Colon (tissue), 2 donors: ENCODE data around the gene SCYL2.
A peak's percentile ranks its signal among the peaks of the same experiment; 100 is the strongest.
"Not testable (repeated sequence)": the region's sequence is repeated elsewhere in the genome, so short reads cannot be mapped to it uniquely, and the experiment has no call there.

Source experiments
- FAIRE-seq: peaks from 2 replicates; lab custom pipeline; 2012; peaks lifted over from hg19 to GRCh38; lab: Jason Lieb, UNC
- donor health status: control.
- donor health status: control.

Gene SCYL2

DNA sequence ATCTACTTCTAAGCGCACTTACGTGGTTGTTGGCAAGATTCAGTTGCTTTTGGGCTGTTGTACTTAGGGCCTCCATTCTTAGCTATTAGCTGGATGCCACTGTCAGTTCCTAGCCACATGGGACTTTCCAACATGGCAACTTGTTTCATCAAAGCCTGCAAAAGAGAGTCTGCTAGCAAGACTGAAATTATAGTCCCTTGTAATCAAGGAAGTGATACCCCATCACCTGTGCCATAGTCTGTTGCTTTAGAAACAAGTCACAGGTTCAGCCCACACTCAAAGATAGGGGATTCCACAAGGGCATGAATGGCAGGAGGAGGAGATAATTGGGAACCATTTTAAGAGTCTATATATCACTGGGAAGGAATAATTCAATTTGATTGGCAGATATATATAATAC lies 62.8 kb downstream of the SCYL2 start:
- FAIRE-seq: no peak

DNA sequence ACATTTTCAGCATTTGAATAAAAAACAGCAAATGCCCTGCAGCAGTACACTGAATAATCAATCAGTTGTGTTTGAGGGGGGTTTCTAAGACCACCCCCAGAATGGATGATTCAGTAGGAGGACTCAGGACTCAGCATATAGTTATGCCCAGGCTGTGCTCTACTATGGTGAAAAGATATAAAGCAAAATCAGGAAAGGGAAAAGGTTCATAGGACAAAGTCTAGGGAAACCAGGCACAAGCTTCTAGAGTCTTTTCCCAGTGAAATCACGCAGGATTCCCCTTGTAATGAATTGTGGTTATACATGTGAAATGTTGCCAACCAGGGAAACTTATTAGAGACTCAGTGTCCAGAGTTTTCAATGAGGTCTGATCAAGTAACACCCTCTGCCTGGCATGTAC lies 64.9 kb downstream of the SCYL2 start:
- FAIRE-seq: no peak

DNA sequence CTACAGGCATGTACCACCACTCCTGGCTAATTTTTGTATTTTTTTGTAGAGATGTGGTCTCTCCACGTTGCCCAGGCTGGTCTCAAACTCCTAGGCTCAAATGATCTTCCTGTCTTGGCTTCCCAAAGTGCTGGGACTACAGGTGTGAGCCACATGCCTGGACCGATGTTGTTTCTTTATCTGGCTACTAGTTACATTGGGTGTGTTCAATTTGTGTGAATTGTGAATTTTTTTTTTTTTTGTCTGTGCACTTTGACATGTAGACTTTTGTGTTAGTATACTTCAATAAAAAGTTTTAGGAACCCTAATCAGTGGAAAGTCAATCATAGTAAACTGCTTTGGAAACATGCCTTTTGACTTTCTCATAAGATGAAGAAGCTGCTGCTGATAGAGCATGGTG lies 65.9 kb downstream of the SCYL2 start:
- FAIRE-seq: no peak

- no peak for FAIRE-seq
These were observed 70.3 kb downstream of the SCYL2 start for GRCh38 chr12:100337299-100337698.

DNA sequence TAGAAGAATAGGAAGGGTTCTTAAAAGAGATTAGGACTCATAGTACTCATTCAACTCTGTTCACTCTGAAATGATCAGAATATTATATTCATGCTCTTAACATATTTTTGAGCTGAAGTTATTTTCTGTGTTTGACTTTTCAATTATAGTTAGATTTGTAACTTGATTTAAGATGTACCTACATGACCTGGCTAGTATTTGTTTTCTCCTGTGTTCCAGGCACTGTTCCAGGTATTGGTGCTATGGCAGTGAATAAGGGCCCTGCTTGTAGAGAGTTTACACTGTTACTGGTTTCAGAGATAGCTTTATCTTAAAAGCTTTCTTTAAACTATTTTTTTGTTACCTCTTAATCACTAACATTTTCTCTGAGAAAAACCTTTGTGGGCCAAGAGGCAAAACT lies 70.8 kb downstream of the SCYL2 start:
- FAIRE-seq: peak; percentile 73

DNA sequence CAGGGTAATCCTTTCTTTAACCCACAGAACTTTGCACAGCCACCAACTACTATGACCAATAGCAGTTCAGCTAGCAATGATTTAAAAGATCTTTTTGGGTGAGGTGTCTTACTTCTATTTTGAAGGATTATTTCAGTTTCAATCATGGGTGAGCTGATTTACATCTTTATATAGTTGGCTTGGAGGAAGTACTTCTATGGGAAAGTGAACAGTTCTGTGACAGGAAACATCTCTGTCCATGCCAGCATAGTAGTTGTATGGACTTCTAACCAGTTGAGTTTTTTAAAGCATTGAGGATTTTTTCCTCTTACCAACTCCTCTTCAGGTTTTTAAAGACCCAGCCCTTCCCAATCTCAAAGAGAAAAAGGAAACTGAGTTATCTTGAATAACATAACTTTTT lies 72.1 kb downstream of the SCYL2 start:
- no peak for FAIRE-seq

- not testable (repeated sequence) for FAIRE-seq
These were observed 75.9 kb downstream of the SCYL2 start for GRCh38 chr12:100342897-100343296.

GRCh38 chr12:100344351-100344750 lies 77.4 kb downstream of the SCYL2 start:
- FAIRE-seq: not testable (repeated sequence)

DNA sequence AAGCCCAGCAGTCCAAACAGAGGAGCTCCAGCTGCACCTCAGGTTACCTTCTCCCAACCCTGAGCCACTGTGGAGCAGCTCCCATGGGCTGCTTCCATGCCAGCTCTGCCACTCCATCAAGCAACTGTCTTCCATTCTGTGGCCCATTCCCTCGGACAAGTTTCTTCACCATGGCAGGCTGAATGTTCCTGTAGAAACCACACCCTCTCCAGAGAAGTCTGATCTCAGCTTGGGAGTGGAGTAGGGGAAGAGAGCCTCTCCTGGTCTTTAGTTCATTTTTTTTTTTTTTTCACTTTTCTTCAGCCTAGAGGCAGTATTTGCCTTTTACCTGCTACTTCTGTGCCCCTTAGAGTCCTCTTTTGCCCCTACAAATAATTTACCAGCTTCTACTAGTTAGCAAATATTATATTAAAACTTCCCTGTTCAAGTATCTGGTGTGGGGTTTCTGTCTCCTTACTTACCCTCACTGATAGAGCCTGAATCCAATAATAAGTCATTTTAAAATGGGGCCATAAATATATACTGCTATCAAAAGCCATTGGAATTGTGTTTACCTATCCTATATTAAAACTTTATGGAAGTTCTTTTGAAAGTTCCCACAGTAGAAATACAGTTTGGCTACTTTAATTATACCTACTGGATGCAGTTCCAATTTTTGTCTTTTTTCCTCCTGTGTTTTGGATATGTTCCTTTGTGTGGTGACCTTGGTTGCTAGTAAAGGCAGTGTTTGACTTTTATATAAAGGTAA lies 78.2 kb downstream of the SCYL2 start:
- no peak for FAIRE-seq

DNA sequence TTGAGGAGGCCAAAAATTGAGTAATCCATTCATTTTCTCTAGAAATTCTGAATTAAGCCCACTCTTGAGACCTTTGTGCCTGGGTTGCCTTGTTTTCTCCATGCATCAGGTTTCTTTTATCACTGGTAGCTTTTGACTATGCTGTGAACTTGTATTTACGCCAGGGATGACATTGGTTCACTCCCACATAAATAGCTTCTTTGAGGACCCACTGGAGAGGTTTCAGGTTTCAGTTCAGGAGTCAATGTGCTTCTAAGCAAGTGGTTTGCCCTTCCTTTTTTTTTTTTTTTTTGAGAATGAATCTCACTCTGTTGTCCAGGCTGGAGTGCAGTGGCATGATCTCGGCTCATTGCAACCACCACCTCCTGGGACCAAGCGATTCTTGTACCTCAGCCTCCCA lies 79.7 kb downstream of the SCYL2 start:
- FAIRE-seq: no peak

DNA sequence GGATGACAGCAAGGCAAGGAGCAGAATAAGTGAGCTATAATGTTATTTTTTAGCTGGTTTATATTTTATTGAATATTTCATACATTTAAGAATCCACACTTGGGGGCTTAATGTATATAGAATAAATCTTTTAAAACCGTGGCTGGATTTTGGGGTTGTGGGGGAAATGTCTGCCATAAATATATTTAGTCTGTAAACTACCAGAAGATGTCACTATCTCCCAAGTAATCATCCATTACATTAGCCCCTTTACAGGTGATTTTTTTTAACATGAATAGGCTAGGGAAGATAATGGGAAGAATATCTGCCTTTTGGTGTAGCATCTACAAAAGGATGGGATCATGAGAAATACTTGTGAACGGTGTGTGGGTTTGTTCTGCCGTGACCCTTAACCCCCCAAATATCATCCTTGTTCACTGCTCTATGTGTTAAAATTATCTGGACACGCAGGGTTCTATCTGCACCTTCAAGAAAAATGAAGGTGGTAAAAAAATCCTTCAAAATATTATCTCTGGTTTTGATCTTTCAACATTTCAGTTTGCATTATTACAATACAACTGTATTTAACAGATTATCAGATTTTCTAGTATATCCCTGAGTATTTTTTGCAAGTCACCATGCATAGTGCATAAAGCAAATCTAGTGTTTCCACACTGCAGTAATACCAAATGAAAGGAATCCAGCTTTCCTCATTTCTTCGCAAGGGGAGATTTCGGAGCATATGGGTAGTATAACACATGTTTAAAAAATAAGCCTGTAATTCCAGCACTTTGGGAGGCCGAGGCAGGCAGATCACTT lies 81.9 kb downstream of the SCYL2 start:
- no peak for FAIRE-seq

DNA sequence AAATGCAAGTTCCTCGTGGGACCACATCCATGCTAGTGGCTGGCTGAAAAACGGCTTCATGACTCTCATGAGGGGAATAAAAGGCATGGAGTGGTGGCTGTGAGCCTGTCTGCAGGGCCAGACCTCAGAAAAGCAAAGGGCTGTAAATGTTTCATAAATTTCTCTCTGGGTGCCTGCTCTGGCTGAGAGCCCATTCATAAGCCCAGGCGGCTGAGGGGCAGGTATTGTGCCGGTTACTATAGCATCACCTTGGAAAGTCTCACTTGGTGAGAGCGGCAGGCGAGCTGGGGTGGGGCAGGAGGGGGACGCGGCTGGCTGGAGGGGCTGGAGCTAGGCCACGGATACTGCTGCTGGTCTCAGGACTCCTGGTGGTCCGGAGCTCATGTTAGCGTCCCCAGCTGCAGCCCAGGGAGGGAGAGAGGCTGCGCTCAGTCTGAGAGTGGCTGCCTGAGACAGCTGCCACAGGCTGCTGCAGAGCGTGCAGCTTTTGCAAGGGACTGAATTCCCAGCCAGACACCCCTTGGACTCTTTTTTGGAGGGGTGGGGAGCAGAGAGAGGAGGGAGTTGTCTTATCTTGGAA lies 89.8 kb downstream of the SCYL2 start, which contains the start of gene SLC17A8:
TSS of gene SLC17A8 (plus strand) at position 431 of the 580 bp plus-strand sequence. CDS start 318 bp downstream, outside the sequence.
- no peak for FAIRE-seq

DNA sequence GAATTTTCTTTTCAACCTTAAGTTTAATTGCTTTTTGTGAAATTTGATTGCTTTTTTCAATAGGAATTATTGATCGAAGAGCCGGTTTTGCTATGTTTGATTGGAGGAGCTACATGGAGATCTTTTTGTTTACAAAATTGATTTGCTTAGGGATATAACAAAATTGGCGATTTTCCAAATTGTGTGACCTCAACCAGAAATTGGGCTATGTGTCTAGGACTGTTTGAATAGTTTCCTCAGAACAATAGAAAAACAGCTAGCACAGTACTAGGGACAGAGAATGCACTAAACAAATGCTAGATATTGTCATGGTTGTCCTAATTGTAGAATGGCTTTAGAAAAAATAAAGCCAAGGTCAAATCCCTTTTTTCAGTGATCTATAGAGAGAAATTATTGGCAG lies 92.3 kb downstream of the SCYL2 start:
- FAIRE-seq: no peak

DNA sequence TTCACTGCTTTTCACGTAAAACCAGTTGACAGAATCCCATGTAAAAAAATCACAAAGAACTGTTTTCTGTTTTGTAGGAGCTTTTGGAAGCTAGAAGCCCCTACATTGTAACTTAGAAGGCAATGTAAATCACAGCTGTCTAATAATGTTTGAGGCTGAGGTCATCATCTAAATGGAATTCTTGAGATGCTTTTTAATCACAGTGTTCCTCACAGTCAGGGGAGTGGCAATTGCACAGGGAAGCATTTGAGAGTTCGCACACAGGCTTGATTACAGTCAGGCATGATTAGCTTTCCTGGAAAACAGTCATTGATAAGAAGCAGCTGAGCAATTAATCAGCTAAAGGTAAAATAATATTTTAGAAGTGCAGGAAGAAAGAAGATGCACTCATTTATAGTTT lies 92.8 kb downstream of the SCYL2 start:
- FAIRE-seq: no peak

DNA sequence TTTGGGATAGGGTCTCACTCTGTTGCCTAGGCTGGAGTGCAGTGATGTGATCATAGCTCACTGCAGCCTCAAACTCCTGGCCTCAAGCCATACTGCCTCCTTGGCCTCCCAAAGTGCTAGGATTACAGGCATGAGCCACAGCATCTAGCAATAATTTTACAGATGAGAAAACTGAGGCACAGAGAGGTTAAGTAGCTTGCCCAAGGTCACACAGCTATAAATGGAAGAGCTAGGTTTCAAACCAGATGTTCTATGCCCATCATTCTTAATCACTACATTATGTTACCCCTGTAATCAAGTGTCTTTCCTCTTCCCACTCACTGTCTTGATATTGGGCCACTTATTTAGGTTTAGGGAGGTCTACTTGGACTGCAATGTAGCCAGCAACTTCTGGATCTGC lies 93.5 kb downstream of the SCYL2 start:
- no peak for FAIRE-seq

GRCh38 chr12:100364324-100364723 lies 97.3 kb downstream of the SCYL2 start:
- no peak for FAIRE-seq

- no peak for FAIRE-seq
These were observed 98.4 kb downstream of the SCYL2 start for GRCh38 chr12:100365411-100365810.

DNA sequence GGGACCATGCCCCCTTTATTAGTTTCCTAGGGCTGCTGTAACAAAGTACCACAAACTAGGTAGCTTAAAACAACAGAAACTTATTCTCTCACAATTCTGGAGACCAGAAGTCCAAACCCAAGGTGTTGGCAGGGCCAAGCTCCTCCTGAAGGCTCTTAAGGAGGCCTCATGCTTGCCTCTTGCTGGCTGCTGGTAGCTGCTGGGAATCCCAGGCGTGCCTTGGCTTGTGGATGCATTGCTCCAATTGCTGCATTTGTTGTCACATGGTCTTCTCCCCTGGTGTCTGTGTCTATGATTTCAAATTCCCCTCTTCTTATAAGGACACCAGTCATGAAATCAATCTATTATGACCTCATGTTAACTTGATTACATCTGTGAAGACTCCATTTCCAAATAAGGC lies 101.1 kb downstream of the SCYL2 start:
- FAIRE-seq: no peak

- no peak for FAIRE-seq
These were observed 104.2 kb downstream of the SCYL2 start for GRCh38 chr12:100371146-100371545.

GRCh38 chr12:100372853-100373640 lies 106.1 kb downstream of the SCYL2 start:
- no peak for FAIRE-seq

- no peak for FAIRE-seq
These were observed 108.2 kb downstream of the SCYL2 start for GRCh38 chr12:100375038-100375735.

- FAIRE-seq: no peak
These were observed 109.2 kb downstream of the SCYL2 start for GRCh38 chr12:100376161-100376560.
